ENCODE data around the gene CELA3A. TPM values are rescaled to one million over a fixed set of nuclear protein-coding genes. Genes with fewer than 3 reads are reported as not detected.

Gene CELA3A
- total and polyA plus RNA-seq, 10 of the 15 experiments (the other 5 are each of a cell fraction or from before 2014, with no cell fraction given), result 7.6 TPM; not detected in 9

DNA sequence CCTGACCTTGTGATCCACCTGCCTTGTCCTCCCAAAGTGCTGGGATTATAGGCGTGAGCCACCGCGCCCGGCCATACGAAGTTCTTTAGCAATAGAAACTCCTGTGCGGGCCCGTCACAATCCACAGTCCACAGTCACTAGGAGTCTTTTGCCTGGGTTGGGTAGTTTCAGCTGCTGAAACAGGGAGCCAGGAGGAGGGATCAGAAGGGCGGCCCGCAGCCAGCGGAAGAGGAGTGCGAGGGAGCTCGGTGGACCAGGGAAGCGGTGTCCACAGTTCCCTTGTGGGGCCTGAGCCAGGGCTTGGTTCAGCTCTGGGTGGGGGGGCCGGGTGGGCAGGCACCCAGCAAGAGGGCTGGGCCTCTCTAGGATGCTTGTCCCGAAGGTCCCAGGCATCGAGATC is 46.4 kb upstream of the CELA3A start (continued):
- TF ChIP-seq HCFC1 (IDR thresholded peaks at IDR 0.05; ENCODE audit: low read length), result no peak

DNA sequence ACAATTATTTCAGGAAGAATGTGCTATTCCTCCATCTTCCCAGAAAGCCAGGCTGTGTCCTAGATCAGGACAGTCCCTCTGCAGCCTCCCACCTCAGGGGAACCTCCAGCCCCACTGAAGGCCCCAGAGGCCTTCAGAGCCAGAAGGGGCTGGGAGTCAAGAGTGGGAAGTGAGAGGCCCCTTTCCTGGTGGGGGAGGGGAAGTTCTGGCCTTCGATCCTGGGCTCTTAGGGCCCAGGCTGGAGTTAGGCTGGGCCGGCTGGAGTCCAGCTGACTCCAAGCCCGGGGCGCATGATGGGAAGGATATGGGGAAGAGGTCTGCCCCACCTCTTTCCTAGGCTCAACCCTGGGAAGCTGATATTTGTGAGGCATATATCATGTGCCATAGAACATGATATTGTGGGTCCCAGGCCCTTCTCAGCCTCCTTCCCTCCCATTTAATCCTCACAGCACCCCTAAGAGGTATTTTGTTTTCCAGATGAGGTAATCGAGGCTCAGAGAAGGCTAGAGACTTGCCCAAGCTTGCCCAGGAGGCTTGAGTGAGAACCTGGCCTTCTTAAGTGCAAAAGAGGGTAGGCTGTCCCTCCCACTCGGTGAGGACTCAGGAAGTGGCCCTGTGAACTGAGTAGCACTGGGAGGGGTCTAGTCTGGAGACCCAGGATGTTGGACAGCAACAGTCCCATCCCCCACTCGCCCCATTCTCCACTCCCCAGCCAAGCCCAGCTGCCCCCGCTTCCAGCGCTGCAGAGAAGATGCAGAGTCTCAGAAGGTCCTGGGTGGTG is 45.8 kb upstream of the CELA3A start:
- Histone ChIP-seq H4K20me1 (ENCODE audit: control insufficient read depth, insufficient read depth) (no peaks in the 10 kb centered on the region), H3K9ac (ENCODE audit: control insufficient read depth, insufficient read depth, low read length) (peak overlapping the region; percentile 15; the same call in 1 of the 2 replicates), H3K27ac (ENCODE audit: control insufficient read depth, insufficient read depth) (peak overlapping the region; percentile 24; the same call in 1 of the 2 replicates), H3K9me3 (replicated peaks; ENCODE audit: control insufficient read depth, insufficient read depth, low read length) (no peaks in the 10 kb centered on the region), H3K4me3 (no peak overlapping the region), H3K36me3 (ENCODE audit: control insufficient read depth in 2 of 2, insufficient read depth in 2 of 2, low read length in 1 of 2) (no peaks in the 10 kb centered on the region), H3K79me2 (ENCODE audit: control insufficient read depth, insufficient read depth, low read length) (no peaks in the 10 kb centered on the region), H2AFZ (ENCODE audit: control insufficient read depth, low read depth, low read length) (no peak overlapping the region), H3K4me1 (ENCODE audit: control insufficient read depth, insufficient read depth, low read length) (peaks cover 17% of the 10 kb centered on the region), H3K4me2 (ENCODE audit: control insufficient read depth, insufficient read depth) (no peak overlapping the region), H3K27me3 (replicated peaks in 1 of 2; ENCODE audit: control insufficient read depth in 2 of 2, insufficient read depth in 2 of 2, low read length in 1 of 2) (no peaks in the 10 kb centered on the region; a peak in 1 of 4 replicates)
- DNase-seq (ENCODE audit: low read depth, low spot score) (no peak), ATAC-seq (peak; percentile 55), FAIRE-seq (no peak)
- ChIA-PET SMC1A (ENCODE audit: uncharacterized antibody, unreplicated experiment) (no interaction called here), POLR2A (interaction anchor here (1.4 kb wide), 1 partner anchor 45 kb away, joined by 3 read pairs; no protein-coding TSS in a partner anchor), RAD21 (ENCODE audit: unreplicated experiment) (interaction anchor here (0.8 kb wide), 1 partner anchor 73 kb away, joined by 3 read pairs; no protein-coding TSS in a partner anchor), CTCF (interaction anchor here (0.6 kb wide), 1 partner anchor 49 kb away, joined by 4 read pairs; no protein-coding TSS in a partner anchor)
- in situ Hi-C loops (cut with MboI) (no loop called here), intact Hi-C loops (cut with micrococcal nuclease; ENCODE audit: unreplicated experiment) (no loop called here)
- 52% methylated on average over 9 of the region's 9 CpGs for WGBS (ENCODE audit: insufficient coverage, insufficient replicate concordance, low lambda C conversion rate, missing lambda C conversion rate)
- no TSS peak for BruUV-seq (replicated peaks)
- TF ChIP-seq SPI1 (IDR thresholded peaks at IDR 0.05; ENCODE audit: borderline replicate concordance, insufficient read depth, low read depth, low read length), result no peak
- no peak for TF ChIP-seq WRNIP1 (IDR thresholded peaks at IDR 0.05; ENCODE audit: borderline replicate concordance, low read depth, low read length)
- TF ChIP-seq, protein P1, sequence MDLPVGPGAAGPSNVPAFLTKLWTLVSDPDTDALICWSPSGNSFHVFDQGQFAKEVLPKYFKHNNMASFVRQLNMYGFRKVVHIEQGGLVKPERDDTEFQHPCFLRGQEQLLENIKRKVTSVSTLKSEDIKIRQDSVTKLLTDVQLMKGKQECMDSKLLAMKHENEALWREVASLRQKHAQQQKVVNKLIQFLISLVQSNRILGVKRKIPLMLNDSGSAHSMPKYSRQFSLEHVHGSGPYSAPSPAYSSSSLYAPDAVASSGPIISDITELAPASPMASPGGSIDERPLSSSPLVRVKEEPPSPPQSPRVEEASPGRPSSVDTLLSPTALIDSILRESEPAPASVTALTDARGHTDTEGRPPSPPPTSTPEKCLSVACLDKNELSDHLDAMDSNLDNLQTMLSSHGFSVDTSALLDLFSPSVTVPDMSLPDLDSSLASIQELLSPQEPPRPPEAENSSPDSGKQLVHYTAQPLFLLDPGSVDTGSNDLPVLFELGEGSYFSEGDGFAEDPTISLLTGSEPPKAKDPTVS (IDR thresholded peaks at IDR 0.05; ENCODE audit: low read depth, low read length), result no peak
- no peak for TF ChIP-seq EZH2 (IDR thresholded peaks at IDR 0.05; ENCODE audit: borderline replicate concordance, control insufficient read depth, low read depth, low read length)
- no peak for TF ChIP-seq STAT3 (IDR thresholded peaks at IDR 0.05; ENCODE audit: low read depth, low read length)
- TF ChIP-seq SRF (IDR thresholded peaks at IDR 0.05; ENCODE audit: low read depth in 2 of 2, low read length in 2 of 2), result no peak
- TF ChIP-seq, protein P2, sequence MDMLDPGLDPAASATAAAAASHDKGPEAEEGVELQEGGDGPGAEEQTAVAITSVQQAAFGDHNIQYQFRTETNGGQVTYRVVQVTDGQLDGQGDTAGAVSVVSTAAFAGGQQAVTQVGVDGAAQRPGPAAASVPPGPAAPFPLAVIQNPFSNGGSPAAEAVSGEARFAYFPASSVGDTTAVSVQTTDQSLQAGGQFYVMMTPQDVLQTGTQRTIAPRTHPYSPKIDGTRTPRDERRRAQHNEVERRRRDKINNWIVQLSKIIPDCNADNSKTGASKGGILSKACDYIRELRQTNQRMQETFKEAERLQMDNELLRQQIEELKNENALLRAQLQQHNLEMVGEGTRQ (IDR thresholded peaks at IDR 0.05; ENCODE audit: borderline replicate concordance, low read depth, low read length), result no peak
- TF ChIP-seq, protein P3, sequence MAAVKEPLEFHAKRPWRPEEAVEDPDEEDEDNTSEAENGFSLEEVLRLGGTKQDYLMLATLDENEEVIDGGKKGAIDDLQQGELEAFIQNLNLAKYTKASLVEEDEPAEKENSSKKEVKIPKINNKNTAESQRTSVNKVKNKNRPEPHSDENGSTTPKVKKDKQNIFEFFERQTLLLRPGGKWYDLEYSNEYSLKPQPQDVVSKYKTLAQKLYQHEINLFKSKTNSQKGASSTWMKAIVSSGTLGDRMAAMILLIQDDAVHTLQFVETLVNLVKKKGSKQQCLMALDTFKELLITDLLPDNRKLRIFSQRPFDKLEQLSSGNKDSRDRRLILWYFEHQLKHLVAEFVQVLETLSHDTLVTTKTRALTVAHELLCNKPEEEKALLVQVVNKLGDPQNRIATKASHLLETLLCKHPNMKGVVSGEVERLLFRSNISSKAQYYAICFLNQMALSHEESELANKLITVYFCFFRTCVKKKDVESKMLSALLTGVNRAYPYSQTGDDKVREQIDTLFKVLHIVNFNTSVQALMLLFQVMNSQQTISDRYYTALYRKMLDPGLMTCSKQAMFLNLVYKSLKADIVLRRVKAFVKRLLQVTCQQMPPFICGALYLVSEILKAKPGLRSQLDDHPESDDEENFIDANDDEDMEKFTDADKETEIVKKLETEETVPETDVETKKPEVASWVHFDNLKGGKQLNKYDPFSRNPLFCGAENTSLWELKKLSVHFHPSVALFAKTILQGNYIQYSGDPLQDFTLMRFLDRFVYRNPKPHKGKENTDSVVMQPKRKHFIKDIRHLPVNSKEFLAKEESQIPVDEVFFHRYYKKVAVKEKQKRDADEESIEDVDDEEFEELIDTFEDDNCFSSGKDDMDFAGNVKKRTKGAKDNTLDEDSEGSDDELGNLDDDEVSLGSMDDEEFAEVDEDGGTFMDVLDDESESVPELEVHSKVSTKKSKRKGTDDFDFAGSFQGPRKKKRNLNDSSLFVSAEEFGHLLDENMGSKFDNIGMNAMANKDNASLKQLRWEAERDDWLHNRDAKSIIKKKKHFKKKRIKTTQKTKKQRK (IDR thresholded peaks at IDR 0.05; ENCODE audit: low read depth, low read length), result no peak
- no peak for TF ChIP-seq MXI1 (IDR thresholded peaks at IDR 0.05; ENCODE audit: low read depth, low read length)
- no peak for TF ChIP-seq CBFB (IDR thresholded peaks at IDR 0.05; ENCODE audit: low read depth)
- TF ChIP-seq SUPT20H (IDR thresholded peaks at IDR 0.05; ENCODE audit: borderline replicate concordance, control insufficient read depth, low read depth, low read length), result no peak
- TF ChIP-seq SMARCA5 (IDR thresholded peaks at IDR 0.05), result no peak
- TF ChIP-seq MEF2A (IDR thresholded peaks at IDR 0.05; ENCODE audit: insufficient read depth, low read depth, low read length), result no peak
- TF ChIP-seq ZNF622 (IDR thresholded peaks at IDR 0.05), result no peak
- no peak for TF ChIP-seq PAX8 (IDR thresholded peaks at IDR 0.05)

Data from GM12878 (cell line).